ENCODE results near the gene CCM2.

CCM2 gene

DNA sequence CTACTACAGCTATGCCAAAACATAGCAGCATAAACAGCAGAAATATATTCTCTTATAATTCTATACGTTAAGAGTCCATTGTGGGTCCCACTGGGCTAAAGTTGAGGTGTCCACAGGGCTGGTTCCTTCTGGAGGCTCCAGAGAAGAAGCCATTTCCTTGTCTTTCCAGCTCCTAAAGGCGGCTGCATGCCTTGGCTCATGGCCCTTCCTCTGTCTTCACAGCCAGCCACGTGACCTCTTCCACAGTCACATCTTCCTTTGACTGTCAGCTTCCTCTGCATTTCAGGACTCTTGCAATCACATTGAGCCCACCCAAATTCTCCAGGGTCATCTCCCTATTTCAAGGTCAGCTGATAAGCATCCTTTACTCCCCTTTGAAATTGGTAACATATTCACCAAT lies 71.5 kb downstream of the CCM2 start:
- no peak for DNase-seq

DNA sequence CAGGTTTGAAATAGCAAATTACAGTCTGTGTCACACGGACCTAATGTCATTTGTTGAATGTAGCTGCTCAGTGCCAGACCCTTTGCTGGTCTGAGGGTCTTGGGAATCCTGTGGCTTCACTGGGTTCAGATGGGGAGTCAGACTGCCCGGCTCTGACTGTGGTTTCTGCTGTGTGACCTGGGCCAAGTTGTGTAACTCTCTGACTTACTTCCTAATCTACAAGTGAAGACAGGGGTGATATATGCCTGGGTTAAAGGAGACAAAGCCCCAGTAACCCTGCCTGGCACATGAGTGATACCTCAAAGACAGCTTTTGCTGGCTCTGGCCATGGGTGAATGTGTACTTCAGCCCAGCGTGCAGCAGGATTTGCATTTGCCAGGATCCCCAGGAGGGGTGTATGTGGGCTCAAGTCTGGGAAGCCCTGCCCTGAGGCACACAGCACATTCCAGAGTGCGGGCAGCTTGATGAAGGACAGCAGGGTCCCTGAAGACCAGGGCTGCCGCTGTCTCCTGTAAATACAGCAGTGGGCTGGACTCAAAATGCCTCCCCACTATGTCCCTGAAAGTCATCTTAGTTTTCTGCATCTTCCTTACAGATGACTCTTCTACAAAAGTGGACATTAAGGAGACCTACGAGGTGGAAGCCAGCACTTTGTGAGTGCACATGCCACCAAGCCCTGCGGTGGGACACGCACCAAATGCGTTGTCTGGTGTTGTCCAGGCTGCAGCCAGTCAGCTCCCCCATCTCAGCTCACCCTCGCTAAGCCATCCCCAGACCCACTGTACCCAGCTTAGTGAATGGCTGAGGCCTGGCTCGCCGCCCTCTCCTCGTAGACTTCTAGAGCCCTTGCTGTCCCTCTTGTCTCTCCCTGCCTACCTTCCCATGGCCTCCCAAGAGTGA lies 72.4 kb downstream of the CCM2 start:
- DNase-seq: no peak

DNA sequence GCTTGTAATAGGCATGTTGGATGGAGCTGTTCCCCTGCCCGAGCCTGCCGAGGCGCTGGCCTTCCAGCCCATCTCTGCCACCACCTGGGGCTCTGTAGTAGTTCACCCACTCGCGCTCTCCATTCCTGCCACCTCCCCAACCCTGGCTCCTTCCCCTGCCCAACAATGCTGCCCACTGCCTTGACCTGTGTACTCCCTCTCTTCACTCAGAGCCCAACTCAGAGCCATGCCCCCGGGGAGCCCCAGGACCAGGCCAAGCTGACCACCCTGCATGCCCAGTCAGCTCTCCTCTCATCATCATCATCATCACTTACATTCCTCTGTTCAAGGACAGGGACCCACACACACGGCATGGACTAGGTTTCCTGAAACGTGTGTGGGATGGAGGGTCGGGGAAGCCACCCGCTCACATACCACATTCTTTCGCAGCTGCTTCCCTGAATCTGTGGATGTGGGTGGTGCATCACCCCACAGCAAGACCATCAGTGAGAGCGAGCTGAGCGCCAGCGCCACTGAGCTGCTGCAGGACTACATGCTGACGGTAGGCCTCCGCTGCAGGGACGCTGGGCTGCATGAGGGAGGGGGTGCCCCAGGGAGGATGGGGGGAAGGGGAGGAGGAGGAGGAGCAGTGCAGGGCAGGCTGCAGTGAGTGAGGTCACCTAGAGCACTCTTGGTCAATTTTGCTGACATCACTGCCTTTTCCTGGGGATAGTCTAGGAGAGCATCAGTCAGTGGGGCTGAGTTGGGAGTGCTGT lies 73.2 kb downstream of the CCM2 start:
- DNase-seq: no peak

DNA sequence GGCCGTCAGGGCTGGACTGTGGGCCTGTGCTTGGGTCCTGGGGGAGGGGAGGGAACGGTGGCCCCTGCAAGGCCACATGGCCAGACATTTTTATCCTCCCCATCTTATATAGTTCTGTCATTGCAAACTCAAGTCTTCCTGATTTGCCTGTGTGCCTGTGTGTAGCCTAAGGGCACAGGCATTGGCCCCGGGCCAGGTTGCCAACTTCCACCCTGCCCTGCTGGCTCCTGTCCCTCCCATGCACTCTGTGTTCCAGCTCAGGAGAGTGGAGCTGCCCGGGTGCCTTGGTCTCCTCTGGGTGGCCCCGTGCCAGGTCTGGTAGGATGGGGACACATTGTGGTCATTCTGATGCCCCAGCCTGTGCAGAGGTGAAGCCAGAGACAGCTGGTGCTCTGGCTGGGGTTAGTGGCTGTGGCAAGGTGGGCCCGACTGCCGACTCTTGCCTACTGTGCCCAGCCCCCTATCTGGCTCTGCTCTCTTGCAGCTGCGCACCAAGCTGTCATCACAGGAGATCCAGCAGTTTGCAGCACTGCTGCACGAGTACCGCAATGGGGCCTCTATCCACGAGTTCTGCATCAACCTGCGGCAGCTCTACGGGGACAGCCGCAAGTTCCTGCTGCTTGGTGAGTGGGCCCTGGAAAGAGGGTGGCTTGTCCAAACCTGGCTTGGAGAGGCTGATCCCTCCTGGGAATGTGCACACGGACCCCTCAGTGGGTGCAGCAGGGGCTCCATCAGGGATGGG lies 74.0 kb downstream of the CCM2 start:
- DNase-seq: peak; percentile 78

DNA sequence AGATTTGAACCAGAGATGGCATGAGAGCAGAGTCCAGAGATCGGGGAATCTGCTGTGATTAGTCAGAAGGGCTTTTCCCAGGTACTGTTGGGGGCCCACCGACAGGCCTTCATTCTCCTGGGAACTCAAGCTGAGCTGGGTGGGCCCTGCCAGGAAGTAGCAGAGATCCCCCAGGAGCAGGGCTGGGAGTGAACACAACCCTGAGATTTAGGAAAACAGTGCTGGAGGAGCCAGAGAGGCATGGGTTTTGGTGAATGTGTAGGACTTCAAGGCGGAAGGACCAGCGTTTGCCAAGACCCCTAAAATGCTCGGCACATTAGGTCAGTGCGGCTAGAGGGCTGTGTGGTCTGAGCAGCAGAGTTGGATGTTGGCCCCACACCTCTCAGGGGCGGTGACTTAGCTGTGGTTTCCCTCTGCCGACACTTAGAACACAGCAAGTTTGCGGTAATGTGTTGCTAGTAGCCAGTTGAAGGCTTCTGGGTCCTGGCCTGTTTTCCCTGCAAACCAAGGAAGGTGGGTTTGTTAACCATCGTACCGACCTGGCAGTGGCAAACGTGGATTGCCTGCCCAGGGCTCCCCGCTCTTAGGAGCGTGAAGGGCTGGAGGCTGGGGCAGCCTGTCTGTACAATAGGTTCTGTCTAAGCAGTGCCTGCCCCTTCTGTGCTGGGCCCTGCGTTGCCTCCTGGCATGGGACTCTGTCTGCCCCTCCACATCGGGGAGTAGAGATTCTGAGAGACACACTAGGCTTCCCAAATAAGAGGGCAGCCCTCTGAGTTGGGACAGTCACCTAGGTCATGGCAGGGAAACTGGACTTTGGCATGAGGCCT lies 74.7 kb downstream of the CCM2 start:
- DNase-seq: no peak

GRCh38 chr7:45075355-45075644 lies 75.3 kb downstream of the CCM2 start:
- no peak for DNase-seq

- no peak for DNase-seq
Measured at GRCh38 chr7:45075871-45076796, 76.1 kb downstream of the CCM2 start.

GRCh38 chr7:45076946-45077345 lies 76.9 kb downstream of the CCM2 start:
- DNase-seq: no peak

DNA sequence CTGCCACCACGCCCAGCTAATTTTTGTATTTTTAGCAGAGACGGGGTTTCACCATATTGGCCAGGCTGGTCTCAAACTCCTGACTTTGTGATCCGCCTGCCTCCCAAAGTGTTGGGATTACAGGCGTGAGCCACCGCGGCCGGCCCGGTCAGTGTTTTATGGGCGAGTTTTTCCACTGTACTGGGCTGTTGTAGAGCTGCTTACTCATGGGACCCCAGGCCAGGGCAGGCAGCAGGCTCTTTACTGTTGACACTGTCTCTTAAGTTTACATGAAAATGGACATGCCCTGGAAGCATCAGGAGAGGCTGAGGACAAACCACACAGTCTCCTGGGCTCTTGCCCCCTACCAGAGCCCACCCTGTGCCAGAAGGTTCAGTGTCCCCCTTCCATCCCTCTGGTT lies 77.6 kb downstream of the CCM2 start:
- no peak for DNase-seq

GRCh38 chr7:45078125-45078681 lies 78.2 kb downstream of the CCM2 start:
- DNase-seq: no peak

DNA sequence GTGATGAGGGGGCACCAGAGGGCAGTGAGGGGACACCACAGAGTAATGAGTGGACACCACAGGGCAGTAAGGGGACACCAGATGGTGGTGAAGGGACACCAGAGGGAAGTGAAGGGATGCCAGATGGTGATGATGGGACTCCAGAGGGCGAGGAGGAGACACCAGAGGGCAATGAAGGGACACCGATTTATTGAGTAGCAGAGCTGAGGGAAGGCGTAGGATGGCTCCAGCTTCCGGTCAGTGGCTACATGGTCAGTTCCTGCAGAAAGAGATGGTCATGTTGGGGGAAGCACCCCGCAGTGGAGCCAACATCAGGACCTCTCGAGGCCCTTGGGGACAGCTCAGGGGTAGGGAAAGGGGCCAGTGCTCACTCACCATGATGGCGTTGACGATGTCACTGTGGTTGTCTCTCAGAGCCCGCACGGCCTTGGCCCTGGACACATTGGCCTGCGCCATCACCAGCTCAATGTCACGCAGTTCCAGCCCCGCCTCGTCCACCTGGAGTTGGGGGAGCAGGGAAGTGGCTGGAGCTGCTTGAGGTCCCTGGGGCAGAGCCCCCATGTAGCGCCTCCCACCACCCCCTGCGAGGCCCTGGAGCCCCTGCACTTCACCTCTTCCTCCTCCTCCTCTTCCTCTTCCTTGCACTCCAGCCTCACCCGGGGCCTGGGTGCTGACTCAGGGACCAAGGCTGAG lies 80.4 kb downstream of the CCM2 start:
- no peak for DNase-seq

DNA sequence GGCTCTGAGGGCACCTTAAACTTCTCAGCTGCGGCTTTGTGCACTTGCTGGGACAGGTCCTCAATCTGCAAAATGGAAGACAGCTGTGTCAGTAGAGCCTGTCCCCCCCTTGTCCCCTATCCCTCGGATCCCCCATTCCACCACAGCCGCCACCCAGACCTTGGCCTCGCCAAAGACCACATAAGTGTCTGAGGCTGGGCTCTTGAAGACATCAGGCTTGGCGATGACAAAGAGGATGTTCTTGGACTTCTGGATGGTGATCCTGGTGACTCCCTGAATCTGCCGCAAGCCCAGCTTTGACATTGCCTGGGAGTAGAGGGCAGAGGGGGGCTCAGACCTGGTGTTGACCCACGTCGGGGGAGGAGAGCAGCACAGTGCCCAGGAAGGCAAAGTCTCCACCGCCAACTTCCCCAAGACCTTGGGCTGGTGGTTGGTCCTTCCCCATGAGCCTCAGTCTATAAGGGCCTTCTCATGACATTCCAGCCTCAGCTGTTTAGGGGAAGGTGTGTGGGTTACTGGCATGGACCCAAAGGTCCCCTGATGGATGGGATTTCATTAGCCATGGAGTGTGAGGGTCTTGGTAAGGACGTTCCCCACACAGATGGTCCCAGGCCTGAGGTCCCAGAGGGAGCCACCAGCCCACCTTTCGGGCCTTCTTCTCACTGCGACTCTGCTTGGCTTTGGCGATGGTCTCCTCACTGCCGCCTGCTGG lies 81.1 kb downstream of the CCM2 start:
- no peak for DNase-seq

GRCh38 chr7:45081670-45081974 lies 81.6 kb downstream of the CCM2 start:
- no peak for DNase-seq

DNA sequence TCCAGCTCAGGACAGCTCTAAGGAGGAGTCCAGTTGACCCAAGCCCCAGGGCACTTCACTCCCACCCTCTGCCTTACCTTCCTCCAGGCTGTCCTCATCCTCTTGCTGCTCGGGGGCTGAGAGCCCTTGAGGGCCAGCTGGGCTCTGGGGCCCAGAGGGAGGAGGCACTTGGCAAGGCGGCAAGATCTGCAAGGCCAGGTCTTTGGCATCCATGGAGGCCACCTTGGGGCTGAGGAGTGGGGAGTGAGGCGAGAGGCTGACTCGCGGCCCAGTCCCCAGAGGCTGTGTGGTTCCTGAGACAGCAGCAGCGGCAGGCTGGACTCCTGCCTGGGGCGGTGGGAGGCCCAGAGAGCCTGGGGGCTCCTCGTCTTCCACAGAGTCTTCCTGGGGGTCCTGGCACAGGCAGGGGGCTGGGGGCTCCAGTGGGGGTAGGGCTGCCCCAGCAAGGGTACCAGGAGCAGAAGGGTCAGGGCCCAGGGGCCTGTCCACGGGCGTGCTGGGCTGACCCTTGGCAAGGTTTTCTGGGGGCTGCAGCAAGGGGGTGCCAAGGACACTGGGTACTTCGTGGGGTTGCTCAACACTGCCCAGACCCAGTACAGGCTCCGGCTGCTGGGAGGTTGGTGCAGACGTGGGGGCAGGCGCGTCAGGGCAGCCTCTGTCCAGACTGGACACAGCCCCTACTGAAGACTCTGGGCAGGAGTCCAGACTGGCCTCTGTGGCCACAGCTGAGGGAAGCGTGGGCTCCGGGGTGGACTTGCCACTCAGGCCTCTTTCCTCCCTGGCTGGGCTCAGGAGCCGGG lies 82.2 kb downstream of the CCM2 start:
- DNase-seq: no peak

DNA sequence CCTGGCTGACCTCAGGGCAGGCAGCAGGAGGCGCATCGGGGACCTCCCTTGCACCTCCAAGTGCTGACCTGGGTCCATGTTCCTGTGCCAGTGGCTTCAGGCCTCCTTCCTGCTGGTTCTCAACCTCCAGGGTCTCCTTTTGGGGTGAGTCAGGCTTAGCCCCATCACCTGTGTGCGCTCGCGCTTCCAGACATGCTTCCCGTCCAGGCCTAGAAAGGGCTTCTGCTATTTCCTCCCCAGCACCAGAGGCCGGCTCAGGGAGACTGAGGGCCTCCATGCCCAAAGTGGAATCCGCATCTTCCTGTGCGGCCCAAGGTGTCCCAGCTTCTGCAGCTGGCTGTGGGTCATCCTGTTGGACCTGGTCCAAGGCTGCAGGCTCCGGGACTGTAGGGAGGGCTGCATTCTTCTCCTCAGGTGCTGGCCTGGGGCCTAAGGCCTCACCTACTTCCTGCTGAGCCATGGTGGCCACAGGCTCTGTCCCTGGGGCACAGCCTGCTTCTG lies 82.9 kb downstream of the CCM2 start:
- no peak for DNase-seq

- no peak for DNase-seq
Measured at GRCh38 chr7:45084336-45084735, 84.3 kb downstream of the CCM2 start.

GRCh38 chr7:45084901-45085618 lies 85.1 kb downstream of the CCM2 start:
- no peak for DNase-seq

GRCh38 chr7:45085619-45086200 lies 85.7 kb downstream of the CCM2 start:
- no peak for DNase-seq
